H1 (cell line): Measurements from ENCODE around the gene CTXN2. TPM values are rescaled to one million over a fixed set of nuclear protein-coding genes. Genes with fewer than 3 reads are reported as not detected.

Experiments
- CTCF ChIA-PET: fragments of 300-600 bp; sonication (Branson Sonifier 250); formaldehyde crosslinking; loops from one replicate; lab custom pipeline; 2021; ENCODE audit not compliant: partially characterized antibody; lab: Charles Lee
- POLR2A ChIA-PET: fragments of 300-600 bp; sonication (Branson Sonifier 250); formaldehyde crosslinking; loops from one replicate; lab custom pipeline; 2021; ENCODE audit warnings: inconsistent platforms; ENCODE audit not compliant: partially characterized antibody; lab: Charles Lee
- DNase-seq, 2 experiments: peaks; one replicate each; pipeline versions ENCODE4 v3.0.0 to v3.0.0-alpha.2; 2010 to 2022; ENCODE audit warnings: low spot score in 2 of 2, low read depth in 1 of 2, mixed read lengths in 1 of 2
- FAIRE-seq: peaks from 2 replicates; lab custom pipeline; 2011; peaks lifted over from hg19 to GRCh38; lab: Jason Lieb, UNC
- H2AFZ ChIP-seq: 2 replicates; pipeline ENCODE4 v1.8.1; 2012; ENCODE audit warnings: low read length, inconsistent platforms
- H2AK5ac ChIP-seq: 2 replicates; pipeline ENCODE4 v1.6.1; 2013; ENCODE audit warnings: low read depth, low read length
- H2BK120ac ChIP-seq: replicated peaks from 2 replicates; pipeline ENCODE3; 2013; ENCODE audit warnings: low read depth, low read length, inconsistent platforms
- H2BK12ac ChIP-seq: 2 replicates; pipeline ENCODE4 v1.6.1; 2013; ENCODE audit warnings: low read depth, low read length
- H2BK15ac ChIP-seq: 2 replicates; pipeline ENCODE4 v1.6.1; 2013; ENCODE audit warnings: low read length
- H2BK20ac ChIP-seq: 2 replicates; pipeline ENCODE4 v1.6.1; 2013; ENCODE audit warnings: low read length
- H2BK5ac ChIP-seq: 2 replicates; pipeline ENCODE4 v1.6.1; 2013; ENCODE audit warnings: low read depth, low read length
- H3K14ac ChIP-seq: 2 replicates; pipeline ENCODE4 v1.6.1; 2013; ENCODE audit warnings: inconsistent platforms; ENCODE audit not compliant: insufficient read length
- H3K18ac ChIP-seq: 2 replicates; pipeline ENCODE4 v1.6.1; 2013; ENCODE audit warnings: low read length; ENCODE audit errors: extremely low read depth
- H3K23ac ChIP-seq: 2 replicates; pipeline ENCODE4 v1.6.1; 2013; ENCODE audit warnings: inconsistent platforms; ENCODE audit not compliant: insufficient read length
- H3K23me2 ChIP-seq: 2 replicates; pipeline ENCODE4 v1.6.1; 2013; ENCODE audit warnings: low read depth, low read length
- H3K27ac ChIP-seq: 2 replicates; pipeline ENCODE4 v1.6.1; 2011; ENCODE audit warnings: low read depth, low read length, inconsistent platforms
- H3K27me3 ChIP-seq, 4 experiments: replicated peaks in 1 of 4; 1 replicate in 1 of 4; 2 replicates in 3 of 4; pipeline versions ENCODE4 v1.6.1 to v1.8.1; 2011 to 2013; ENCODE audit warnings: low read length in 3 of 4, mild to moderate bottlenecking in 3 of 4, inconsistent platforms in 2 of 4, mixed read lengths in 2 of 4, moderate library complexity in 1 of 4; ENCODE audit not compliant: control insufficient read depth in 3 of 4, insufficient read depth in 3 of 4; ENCODE audit errors: extremely low read depth in 1 of 4
- H3K36me3 ChIP-seq, 4 experiments: 2 replicates each; pipeline versions ENCODE4 v1.6.1 to v1.8.1; 2011 to 2013; ENCODE audit warnings: mild to moderate bottlenecking in 4 of 4, low read length in 3 of 4, moderate library complexity in 2 of 4, control low read depth in 1 of 4, inconsistent platforms in 1 of 4; ENCODE audit not compliant: insufficient read depth in 4 of 4, control insufficient read depth in 2 of 4
- H3K4ac ChIP-seq: replicated peaks from 2 replicates; pipeline ENCODE3; 2013; ENCODE audit warnings: low read length, low read depth, mixed read lengths, inconsistent platforms; ENCODE audit not compliant: insufficient read length
- H3K4me1 ChIP-seq, 4 experiments: replicated peaks in 1 of 4; 1 replicate in 1 of 4; 2 replicates in 3 of 4; pipeline versions ENCODE4 v1.6.1 to v1.8.1; 2011 to 2013; ENCODE audit warnings: low read length in 3 of 4, inconsistent platforms in 2 of 4, mixed read lengths in 1 of 4; ENCODE audit not compliant: insufficient read depth in 4 of 4, control insufficient read depth in 3 of 4
- H3K4me2 ChIP-seq, 2 experiments: 2 replicates each; pipeline versions ENCODE4 v1.6.1 to v1.8.1; 2011 to 2013; ENCODE audit warnings: low read depth in 2 of 2, low read length in 2 of 2, control low read depth in 1 of 2, inconsistent platforms in 1 of 2, mild to moderate bottlenecking in 1 of 2; ENCODE audit not compliant: insufficient read depth in 1 of 2
- H3K4me3 ChIP-seq, 4 experiments: fragments of 200-600, 300-600 bp in 1 of 4; sonication (generic), shearing (Covaris generic), sonication (Bioruptor Twin) in 1 of 4; 2 replicates each; pipeline versions ENCODE4 v1.5.1 to v1.8.1; 2011 to 2016; ENCODE audit warnings: low read length in 4 of 4, low read depth in 3 of 4, control low read depth in 2 of 4, inconsistent platforms in 2 of 4, mild to moderate bottlenecking in 2 of 4, mixed read lengths in 1 of 4, moderate library complexity in 1 of 4; ENCODE audit not compliant: insufficient read depth in 2 of 4; ENCODE audit errors: extremely low read depth in 1 of 4
- H3K56ac ChIP-seq: replicated peaks from 2 replicates; pipeline ENCODE3; 2013; ENCODE audit warnings: low read depth, mild to moderate bottlenecking, mixed read lengths, low read length, inconsistent platforms; ENCODE audit not compliant: insufficient read length
- H3K79me1 ChIP-seq: 2 replicates; pipeline ENCODE4 v1.6.1; 2013; ENCODE audit warnings: low read depth, low read length, control low read depth
- H3K79me2 ChIP-seq, 2 experiments: 2 replicates each; pipeline versions ENCODE4 v1.6.1 to v1.8.1; 2012 to 2013; ENCODE audit warnings: low read length in 2 of 2, mild to moderate bottlenecking in 2 of 2, inconsistent platforms in 1 of 2; ENCODE audit not compliant: insufficient read depth in 2 of 2, control insufficient read depth in 1 of 2
- H3K9ac ChIP-seq, 4 experiments: replicated peaks in 1 of 4; 1 replicate in 1 of 4; 2 replicates in 3 of 4; pipeline versions ENCODE4 v1.6.1 to v1.8.1; 2011 to 2013; ENCODE audit warnings: low read depth in 3 of 4, low read length in 3 of 4, control low read depth in 2 of 4, mild to moderate bottlenecking in 2 of 4, moderate library complexity in 2 of 4, inconsistent platforms in 1 of 4; ENCODE audit errors: extremely low read depth in 1 of 4
- H3K9me3 ChIP-seq, 2 experiments: 2 replicates each; pipeline versions ENCODE4 v1.6.1 to v1.8.1; 2012 to 2013; ENCODE audit warnings: mild to moderate bottlenecking in 2 of 2, moderate library complexity in 2 of 2, control low read depth in 1 of 2, inconsistent platforms in 1 of 2, low read depth in 1 of 2, low read length in 1 of 2, mixed read lengths in 1 of 2; ENCODE audit not compliant: insufficient read depth in 2 of 2
- H4K20me1 ChIP-seq, 2 experiments: replicated peaks in 1 of 2; 2 replicates each; pipeline versions ENCODE3 to v1.8.1; 2011 to 2013; ENCODE audit warnings: inconsistent platforms in 2 of 2, low read length in 2 of 2, mild to moderate bottlenecking in 1 of 2; ENCODE audit not compliant: insufficient read depth in 2 of 2, control insufficient read depth in 1 of 2
- H4K5ac ChIP-seq: 2 replicates; pipeline ENCODE4 v1.6.1; 2013; ENCODE audit warnings: low read length, low read depth, mixed read lengths, inconsistent platforms; ENCODE audit not compliant: insufficient read length
- H4K8ac ChIP-seq: 2 replicates; pipeline ENCODE4 v1.8.0; 2013; ENCODE audit warnings: mild to moderate bottlenecking, moderate library complexity, low read length, inconsistent platforms; ENCODE audit not compliant: insufficient read depth; ENCODE audit errors: extremely low read depth
- H4K91ac ChIP-seq: replicated peaks from 2 replicates; pipeline ENCODE3; 2013; ENCODE audit warnings: low read length, mixed read lengths, inconsistent platforms; ENCODE audit not compliant: insufficient read length
- CHD2 ChIP-seq: IDR thresholded peaks from 2 replicates; pipeline ENCODE4 v1.6.1; 2012; ENCODE audit warnings: low read length, improper control_type of control experiment
- EGR1 ChIP-seq: IDR thresholded peaks from 2 replicates; pipeline ENCODE4 v1.6.1; 2011; ENCODE audit warnings: low read depth, low read length, borderline replicate concordance
- TCF12 ChIP-seq: IDR thresholded peaks from 2 replicates; pipeline ENCODE4 v1.6.1; 2011; ENCODE audit warnings: low read depth, mild to moderate bottlenecking, low read length
- TEAD4 ChIP-seq: IDR thresholded peaks from 2 replicates; pipeline ENCODE4 v1.6.1; 2012; ENCODE audit warnings: low read depth, low read length, inconsistent platforms, mixed read lengths
- WGBS, 2 experiments: shearing (Covaris generic) in 1 of 2; methylation state at CpG; one replicate each; pipeline versions ENCODE4 v1.1.6 to v1.1.7; 2013 to 2015; ENCODE audit warnings: low lambda C conversion rate in 2 of 2, mixed read lengths in 2 of 2, inconsistent platforms in 1 of 2, low coverage in 1 of 2, missing lambda C conversion rate in 1 of 2; ENCODE audit not compliant: insufficient replicate concordance in 2 of 2, insufficient coverage in 1 of 2, insufficient read length in 1 of 2; ENCODE audit errors: extremely low coverage in 1 of 2, missing lambda C conversion rate in 1 of 2; 5-methylcytosine and 5-hydroxymethylcytosine counted together
- polyA plus RNA-seq, 7 experiments: library from polyadenylated mRNA; depleted of rRNA in 3 of 7; stranded (reverse) in 5 of 7; unstranded in 2 of 7; fragments of >200 nt in 5 of 7; fragments of 200-250 nt in 2 of 7; gene quantifications; 1 replicate in 5 of 7; 2 replicates in 1 of 7; 4 replicates in 1 of 7; pipeline versions ENCODE4 v1.2.1 to v1.2.3, GENCODE V29; 2011 to 2013; ENCODE audit warnings: missing spikeins in 2 of 7, mixed read lengths in 2 of 7
- total RNA-seq: library from RNA; stranded (reverse); fragmentation: NEBNext Ultra II Directional; extraction: Animal tissue kit (Norgen Biotek cat#: 25700); gene quantifications from 2 replicates; pipeline ENCODE4 v1.2.1, GENCODE V29; 2021

Gene CTXN2
- total and polyA plus RNA-seq, 2 of the 8 experiments (the other 6 are each of a cell fraction or from before 2014, with no cell fraction given), result 0.08 TPM; not detected in 1

- H2AK5ac ChIP-seq, result no peak overlapping the region
- H3K23ac ChIP-seq, result no peak overlapping the region
- H4K20me1 ChIP-seq, result no peaks in the 10 kb centered on the region
- H3K27ac ChIP-seq, result no peak overlapping the region
- CTCF ChIA-PET, result no interaction called here
- H3K4me1 ChIP-seq, result peaks cover 0 to 3% (median 0%) of the 10 kb centered on the region in 4 experiments; a peak in 1 of 7 replicates
- H3K4me3 ChIP-seq, result no peak overlapping the region
- no peak overlapping the region for H4K8ac ChIP-seq
- no peak overlapping the region for H2BK12ac ChIP-seq
- FAIRE-seq (no peak), DNase-seq (no peak)
- POLR2A ChIA-PET, result interaction anchor here (1.2 kb wide), 1 partner anchor 9 kb away, joined by 6 read pairs; the partner anchor contains the start of gene MYEF2
- no peak overlapping the region for H2AFZ ChIP-seq
- H3K79me1 ChIP-seq, result no peaks in the 10 kb centered on the region
- WGBS, 2 experiments, result 61% methylated on average over 3 of the region's 3 CpGs; no CpG with 5 or more reads in 1 of the 2 experiments
- no peak overlapping the region for H4K91ac ChIP-seq
- H3K36me3 ChIP-seq, result peaks cover 0 to 44% (median 8%) of the 10 kb centered on the region in 4 experiments; a peak in 2 of 8 replicates
- H3K18ac ChIP-seq, result no peak overlapping the region
- H2BK15ac ChIP-seq, result no peak overlapping the region
- no peak overlapping the region for H3K4me2 ChIP-seq
- H3K56ac ChIP-seq, result no peak overlapping the region
- H3K14ac ChIP-seq, result no peak overlapping the region
- H2BK120ac ChIP-seq, result no peak overlapping the region
- no peaks in the 10 kb centered on the region for H3K9me3 ChIP-seq
- no peak overlapping the region for H2BK5ac ChIP-seq
- no peak overlapping the region for H2BK20ac ChIP-seq
- H3K23me2 ChIP-seq, result no peaks in the 10 kb centered on the region
- H3K79me2 ChIP-seq, result peaks cover 0 to 64% of the 10 kb centered on the region in 2 experiments; a peak in 3 of 4 replicates
- H3K27me3 ChIP-seq, result no peaks in the 10 kb centered on the region
- no peak overlapping the region for H4K5ac ChIP-seq
- no peak overlapping the region for H3K4ac ChIP-seq
- H3K9ac ChIP-seq, result no peak overlapping the region
- TF ChIP-seq TCF12, result no peak
- no peak for TF ChIP-seq CHD2
- no peak for TF ChIP-seq EGR1
- no peak for TF ChIP-seq TEAD4
Observed at GRCh38 chr15:48168616-48169015, 22.8 kb upstream of the CTXN2 start.
